GM10266 (cell line): Measurements from ENCODE around the gene TBCD.

Experiments used
- DNase-seq: peaks from one replicate; pipeline ENCODE4 v3.0.0; 2012; ENCODE audit errors: extremely low spot score
- TF ChIP-seq, protein P1 (sequence below): IDR thresholded peaks from 2 replicates; pipeline ENCODE4 v1.5.1; 2012; ENCODE audit warnings: mild to moderate bottlenecking, low read depth; ENCODE audit not compliant: control insufficient read depth, insufficient read depth; ENCODE audit errors: missing control alignments

TBCD gene

DNA sequence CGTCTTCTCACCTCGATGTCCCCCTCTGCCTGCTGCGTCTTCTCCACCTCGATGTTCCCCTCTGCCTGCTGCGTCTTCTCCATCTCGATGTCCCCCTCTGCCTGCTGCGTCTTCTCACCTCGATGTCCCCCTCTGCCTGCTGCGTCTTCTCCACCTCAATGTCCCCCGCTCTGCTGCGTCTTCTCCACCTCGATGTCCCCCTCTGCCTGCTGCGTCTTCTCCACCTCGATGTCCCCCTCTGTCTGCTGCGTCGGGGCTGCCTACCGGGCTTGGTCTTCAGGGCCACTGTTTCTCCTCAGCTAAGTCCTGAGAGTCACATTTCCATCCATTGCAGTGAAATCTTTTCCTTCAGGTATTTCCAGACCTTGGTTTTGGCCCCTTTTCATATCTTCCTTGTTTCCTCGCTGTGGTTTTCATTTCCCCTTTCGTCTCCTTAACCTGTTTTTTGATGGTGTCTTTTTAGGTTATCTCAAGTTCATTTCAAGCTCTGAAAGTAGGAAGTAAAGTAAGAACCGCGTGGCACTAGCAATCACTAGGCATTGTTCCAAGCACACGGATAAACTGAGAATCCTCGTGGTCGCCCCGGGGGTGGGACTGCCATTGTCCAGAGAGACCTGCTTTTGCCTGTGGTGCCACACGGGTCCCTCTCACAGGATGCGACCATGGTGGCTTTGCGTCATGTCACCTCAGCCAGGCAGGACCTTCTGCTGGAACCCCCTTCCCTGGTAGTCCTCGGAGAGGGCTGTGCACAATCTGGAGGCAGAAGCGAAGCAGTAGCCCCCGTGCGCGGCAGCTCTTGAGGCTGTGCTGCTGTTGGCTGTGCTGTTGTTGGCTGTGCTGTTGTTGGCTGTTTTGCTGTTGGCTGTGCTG lies 97.4 kb downstream of the TBCD start:
- no peak for DNase-seq
- TF ChIP-seq, protein P1, sequence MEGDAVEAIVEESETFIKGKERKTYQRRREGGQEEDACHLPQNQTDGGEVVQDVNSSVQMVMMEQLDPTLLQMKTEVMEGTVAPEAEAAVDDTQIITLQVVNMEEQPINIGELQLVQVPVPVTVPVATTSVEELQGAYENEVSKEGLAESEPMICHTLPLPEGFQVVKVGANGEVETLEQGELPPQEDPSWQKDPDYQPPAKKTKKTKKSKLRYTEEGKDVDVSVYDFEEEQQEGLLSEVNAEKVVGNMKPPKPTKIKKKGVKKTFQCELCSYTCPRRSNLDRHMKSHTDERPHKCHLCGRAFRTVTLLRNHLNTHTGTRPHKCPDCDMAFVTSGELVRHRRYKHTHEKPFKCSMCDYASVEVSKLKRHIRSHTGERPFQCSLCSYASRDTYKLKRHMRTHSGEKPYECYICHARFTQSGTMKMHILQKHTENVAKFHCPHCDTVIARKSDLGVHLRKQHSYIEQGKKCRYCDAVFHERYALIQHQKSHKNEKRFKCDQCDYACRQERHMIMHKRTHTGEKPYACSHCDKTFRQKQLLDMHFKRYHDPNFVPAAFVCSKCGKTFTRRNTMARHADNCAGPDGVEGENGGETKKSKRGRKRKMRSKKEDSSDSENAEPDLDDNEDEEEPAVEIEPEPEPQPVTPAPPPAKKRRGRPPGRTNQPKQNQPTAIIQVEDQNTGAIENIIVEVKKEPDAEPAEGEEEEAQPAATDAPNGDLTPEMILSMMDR: no peak

DNA sequence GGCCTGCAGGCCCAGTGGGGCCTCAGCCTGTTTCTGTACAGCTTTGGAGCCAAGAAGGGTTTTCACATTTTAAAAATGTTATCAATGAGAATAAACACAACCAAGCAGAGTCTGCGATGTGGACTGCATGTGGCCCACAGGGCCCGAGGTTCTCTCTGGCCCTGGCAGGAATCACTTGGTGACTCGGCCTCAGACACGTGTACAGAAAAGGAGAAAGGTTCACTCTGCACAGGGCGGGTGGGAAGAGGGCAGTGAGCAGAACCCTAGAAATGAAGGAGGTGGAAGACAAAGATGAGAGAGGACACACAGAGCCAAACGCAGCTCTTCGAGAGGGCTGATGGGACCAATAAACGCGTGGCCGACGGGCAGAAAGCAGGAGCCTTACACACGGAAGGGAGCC lies 99.5 kb downstream of the TBCD start:
- TF ChIP-seq, protein P1: no peak
- DNase-seq: no peak

DNA sequence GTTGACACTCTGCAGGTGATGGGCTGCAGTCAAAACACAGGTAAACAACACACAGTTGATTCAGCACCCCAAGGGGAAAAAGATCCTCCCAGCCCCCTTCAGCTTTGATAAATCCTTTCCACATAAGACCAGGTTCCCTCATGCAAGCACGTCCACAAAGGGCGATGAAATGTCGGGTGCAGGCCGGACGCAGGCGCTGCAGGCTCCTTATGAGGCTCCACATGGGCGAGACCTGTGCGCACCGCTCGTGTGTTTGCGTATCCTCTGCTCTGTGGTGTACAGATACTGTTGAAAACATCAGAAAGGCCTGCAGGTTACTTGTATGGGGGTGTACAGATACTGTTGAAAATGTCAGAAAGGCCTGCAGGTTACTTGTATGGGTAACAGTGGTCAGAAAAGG lies 102.4 kb downstream of the TBCD start:
- TF ChIP-seq, protein P1: no peak
- DNase-seq: no peak

DNA sequence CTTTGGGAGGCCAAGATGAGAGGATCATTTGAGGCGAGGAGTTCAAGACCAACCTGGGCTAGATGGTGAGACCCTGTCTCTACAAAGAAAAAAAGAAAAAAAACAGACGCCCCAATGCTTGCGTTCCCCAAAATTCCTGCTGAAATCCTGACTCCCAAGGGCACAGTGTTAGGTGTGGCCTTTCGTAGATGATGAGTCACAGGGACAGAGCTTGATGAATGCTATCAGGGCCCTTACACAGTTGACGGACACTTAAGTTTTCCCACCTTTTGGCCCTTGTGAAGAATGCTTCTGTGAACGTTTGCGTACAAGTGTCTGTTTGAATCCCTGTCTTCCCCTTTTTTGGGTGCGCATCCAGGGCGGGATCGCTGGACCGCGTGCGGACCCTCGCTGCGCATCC lies 104.5 kb downstream of the TBCD start:
- DNase-seq: no peak
- TF ChIP-seq, protein P1: no peak

DNA sequence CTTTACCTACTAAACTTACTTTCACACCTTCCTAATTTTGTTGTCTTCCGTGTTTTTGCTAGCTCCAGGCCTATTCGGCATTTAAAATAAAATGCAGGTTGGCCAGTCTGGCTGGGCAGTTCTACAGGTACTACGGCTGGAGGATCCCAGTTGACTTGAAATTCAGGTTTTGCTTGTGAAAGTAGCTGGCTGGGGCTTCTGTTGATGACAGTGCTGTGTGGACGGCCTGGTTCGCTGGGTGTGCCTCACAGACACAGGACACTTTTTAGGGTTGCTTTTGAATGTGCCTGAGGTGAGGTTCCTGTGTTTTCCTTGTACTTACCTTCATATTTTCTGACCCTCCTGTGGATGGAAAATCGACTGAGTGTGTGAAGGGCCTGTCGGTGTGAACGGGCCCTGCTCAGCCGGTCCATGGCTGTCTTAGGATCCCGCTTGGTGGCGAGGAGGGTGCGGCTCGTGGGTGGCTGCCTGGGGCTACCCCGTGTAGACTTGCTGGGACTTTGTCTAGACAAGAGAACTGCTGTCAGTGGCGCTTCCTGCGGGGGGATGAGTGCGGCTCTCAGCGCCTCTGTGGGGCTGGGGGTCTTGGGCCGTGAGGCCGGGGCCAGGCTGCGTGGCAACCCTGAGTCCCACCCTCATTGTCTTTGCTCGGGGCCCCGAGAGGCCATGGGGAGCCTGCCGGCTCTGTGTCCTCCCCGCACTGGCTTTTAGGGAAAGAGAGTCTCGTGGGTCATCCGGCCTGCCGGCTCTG lies 106.7 kb downstream of the TBCD start:
- TF ChIP-seq, protein P1: no peak
- no peak for DNase-seq

DNA sequence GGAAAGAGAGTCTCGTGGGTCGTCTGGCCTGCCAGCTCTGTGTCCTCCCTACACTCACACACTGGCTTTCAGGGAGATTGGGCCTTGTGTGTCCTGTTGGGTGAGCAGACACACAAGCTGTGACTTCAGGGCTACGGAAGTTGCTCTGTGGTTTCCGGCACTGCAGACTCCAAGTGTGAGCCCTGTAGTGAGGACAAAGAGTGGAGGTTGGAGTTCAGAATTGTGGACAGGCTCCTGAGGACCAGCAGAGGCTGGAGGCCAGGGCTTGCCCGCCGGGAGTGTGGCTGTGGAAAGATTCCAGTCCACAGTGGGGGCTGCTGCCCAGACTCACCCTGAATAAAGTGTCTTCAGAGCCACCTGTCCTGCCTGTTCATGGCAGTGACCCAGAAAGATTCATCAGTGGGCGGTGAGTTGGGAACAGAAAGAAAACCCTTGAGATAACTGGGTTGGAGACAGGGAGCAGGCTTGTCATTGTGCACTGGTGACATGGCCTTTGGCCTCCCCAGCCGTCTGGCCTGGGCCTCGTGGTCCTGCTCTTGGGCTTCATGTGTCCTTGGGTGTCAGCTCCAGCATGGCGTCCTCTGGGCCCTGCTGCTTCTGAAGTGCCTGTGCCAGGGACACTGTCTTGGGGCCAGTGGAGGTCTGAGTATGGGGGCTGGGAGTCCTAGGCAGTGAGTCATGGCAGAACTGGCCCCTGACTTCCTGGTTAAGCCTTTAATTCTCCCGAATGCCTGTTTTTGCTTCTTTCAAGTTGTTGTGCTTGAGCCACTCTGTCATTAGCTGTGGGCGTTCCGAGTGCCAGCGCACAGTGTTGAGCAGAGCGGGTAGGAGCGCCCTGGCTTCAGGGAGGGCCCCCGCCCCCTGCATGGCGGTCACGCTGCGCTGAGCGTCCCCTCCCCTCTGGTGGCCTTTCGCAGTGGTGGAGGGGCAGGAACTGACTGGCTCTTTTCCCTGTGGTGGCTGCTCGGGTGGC lies 107.9 kb downstream of the TBCD start:
- DNase-seq: peak; percentile 84
- TF ChIP-seq, protein P1: no peak
